IPS-NIHi11 (cell line): ENCODE data around the gene PPARA.
"Not testable (repeated sequence)": the region's sequence is repeated elsewhere in the genome, so short reads cannot be mapped to it uniquely, and the experiment has no call there.

Experiments used
- DNase-seq: peaks from one replicate; pipeline ENCODE4 v3.0.0; 2012; ENCODE audit warnings: mixed read lengths, low spot score

PPARA gene

DNA sequence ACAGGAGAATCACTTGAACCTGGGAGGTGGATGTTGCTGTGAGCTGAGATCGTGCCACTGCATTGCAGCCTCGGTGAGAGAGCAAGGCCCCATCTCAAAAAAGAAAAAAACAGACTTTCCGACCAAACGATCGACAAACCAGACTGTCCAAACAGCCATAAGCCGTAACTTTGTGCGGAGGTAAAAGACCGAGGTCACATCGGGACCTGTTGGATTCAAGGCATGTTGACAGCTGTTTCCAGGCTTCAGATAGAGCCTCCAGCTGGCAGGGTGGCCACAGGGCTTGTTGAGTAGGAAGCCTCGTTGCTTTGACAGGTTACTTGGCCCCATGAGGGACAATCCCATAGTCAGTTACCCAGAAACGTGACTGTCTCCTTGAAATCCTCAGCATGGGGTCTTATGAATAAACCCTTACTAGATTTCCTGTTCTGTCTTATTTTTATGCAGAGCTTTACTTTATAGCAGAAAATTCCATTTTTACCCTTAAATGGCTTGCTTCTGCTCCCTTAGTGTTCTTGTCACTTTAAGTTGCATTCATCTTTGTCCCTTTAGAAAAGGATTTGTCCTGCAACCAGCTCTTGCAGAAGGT, 22.3 kb downstream of the PPARA start:
- DNase-seq, result no peak

DNA sequence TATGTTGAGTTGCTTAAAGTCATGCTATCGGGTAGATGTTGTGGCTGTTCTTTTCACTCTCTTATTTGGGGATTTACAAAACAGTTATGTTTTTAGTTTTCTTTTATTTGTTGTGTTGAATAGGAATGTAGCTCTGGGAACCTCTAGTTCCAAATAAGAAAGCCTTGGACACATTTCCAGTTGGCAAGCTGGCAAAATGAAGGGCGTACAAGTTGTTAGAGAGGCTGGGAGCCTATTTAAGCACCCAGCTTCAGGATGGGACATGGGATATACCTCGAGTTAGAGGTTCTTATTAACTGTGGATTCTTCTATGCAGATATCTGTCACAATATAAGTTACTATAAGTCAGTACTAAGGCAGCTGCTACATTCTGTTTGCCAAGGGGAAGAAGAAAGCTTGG, 22.8 kb downstream of the PPARA start:
- DNase-seq, result no peak

GRCh38 chr22:46175631-46176030, 25.3 kb downstream of the PPARA start:
- no peak for DNase-seq

GRCh38 chr22:46176508-46177003, 26.2 kb downstream of the PPARA start:
- DNase-seq, result no peak

DNA sequence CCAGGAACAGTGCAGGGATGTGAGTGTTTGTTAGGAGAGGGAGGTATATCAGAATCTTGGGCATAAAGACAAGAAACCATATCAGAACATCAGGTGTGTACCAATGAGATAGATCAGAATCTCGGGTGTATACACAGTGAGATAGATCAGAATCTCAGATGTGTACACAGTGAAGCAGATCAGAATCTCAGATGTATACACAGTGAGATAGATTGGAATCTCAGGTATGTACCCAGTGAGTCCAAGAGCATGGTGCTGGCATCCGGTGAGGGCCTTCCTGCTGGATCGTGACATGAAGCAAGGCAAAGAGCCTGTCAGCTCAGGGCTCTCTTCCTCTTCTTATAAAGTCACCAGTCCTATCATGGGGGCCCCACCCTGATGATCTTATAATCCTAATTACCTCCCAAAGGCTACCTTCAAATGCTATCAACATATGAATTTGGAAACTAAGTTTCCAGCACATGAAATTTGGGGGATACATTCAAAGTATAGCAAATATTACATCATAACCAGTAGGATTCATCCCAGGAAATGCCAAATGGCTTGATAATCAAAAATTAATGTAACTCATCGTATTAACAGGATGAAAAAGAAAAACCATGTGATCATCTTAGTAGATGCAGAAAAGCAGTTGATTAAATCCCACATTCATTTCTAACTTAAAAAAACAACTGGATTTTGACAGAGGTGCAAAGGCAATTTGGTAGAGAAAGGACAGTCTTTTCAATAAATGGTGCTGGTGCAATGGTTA, 28.6 kb downstream of the PPARA start:
- no peak for DNase-seq

DNA sequence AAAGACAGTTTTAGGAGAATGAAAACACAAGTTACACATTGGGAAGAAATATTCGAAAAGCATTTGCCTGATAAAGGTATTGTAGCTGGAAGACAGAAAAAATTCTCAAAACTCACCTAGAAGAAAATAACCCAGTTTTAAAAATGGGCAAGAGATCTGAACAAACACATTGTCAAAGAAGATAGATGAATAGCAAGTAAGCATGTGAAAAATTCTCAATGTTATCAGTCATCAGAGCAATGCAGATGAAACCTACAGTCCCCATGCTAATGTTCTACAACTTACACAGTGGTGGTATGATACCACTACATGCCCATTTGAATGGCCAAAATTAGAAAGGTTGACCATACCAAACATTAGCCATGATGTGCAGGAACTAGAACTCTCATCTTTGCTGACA, 29.4 kb downstream of the PPARA start:
- no peak for DNase-seq

DNA sequence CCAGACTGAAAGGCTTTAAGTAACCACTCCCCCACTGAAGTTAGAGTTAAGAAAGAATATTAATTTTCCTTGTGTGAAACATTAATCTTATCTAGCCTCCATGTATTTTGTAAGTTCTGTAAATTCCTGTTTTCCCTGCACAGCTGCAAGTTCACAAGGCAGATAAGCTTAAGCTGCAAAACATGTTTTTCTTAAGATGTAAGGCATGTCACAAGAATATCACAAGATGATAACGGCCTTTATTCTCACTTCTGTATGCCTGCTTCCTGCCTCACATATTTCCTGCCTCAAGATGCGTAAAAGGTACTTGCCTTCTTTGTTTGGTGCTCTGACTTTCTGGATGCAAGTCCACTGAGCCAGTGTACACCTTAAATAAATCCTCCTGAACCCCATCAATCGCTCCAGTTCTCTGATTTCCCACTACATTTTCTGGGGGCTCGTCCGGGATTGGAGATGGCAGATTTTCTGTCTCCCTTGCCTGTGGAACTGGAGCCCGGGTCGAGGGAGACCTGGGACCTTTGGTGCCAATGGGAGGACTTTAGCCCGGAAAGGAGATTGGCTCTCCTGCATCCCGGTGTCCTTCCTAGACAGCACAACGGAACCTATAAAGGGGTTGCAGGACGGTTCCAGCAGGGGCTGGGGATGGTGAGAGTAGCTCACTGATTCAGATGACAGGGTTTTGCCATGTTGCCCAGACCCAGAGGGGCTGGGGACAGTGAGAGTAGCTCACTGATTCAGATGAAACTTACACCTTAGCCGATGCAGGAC, 30.2 kb downstream of the PPARA start:
- no peak for DNase-seq

- no peak for DNase-seq
Observed at GRCh38 chr22:46183733-46184132, 33.4 kb downstream of the PPARA start.

- no peak for DNase-seq
Observed at GRCh38 chr22:46185283-46185682, 35.0 kb downstream of the PPARA start.

DNA sequence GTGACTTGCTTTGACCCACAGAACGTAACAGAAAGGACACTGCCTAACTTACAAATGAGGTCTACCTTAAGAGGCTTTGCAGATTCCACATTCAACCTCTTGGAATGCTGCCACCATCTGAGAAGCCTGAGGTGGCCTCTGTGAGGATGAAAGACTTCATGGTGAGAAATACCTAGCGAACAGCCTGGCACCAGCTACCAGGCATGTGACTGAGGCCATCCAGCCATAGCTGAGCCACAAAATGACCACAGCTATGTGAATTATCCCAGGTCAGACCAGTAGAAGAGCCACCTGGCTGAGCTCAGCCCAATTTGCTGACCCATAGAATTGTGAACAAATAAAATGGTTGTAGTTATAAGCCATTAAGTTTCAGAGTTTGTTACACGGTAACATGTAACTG, 37.5 kb downstream of the PPARA start:
- no peak for DNase-seq

- no peak for DNase-seq
Observed at GRCh38 chr22:46192210-46192993, 42.1 kb downstream of the PPARA start.

- DNase-seq, result no peak
Observed at GRCh38 chr22:46193898-46194310, 43.6 kb downstream of the PPARA start.

DNA sequence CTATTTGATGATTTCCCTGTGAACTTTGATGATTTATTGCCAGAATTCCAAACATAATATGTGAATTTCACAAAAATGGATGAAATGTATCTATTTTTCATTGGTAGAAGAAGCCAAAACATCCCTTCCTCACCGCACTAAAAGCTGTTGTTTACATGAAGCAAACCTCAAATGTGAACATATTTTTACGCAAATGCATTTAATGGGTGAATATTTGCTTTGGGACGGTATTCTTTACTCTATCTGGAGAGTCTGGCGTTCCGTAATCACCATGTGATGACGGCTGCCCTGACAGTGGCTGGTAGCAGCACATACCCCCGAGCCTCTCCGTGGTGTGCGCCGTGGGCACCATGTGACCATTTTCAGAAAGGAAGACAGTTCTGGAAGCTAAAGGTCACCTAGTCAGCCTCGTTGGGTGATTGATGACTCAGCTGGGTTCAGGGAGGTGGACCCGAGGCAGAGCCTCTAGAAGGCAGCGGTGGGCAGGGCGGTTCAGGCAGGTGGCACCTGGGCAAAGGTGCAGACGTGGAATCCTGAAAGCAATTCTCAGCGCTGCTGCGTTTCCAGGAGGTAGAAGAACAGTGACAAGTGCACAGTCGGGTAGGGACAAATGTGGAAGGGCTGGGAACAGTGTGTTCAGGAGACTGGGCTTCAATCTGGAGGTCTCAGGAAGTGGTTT, 45.3 kb downstream of the PPARA start:
- DNase-seq, result no peak

GRCh38 chr22:46196278-46196677, 46.0 kb downstream of the PPARA start:
- no peak for DNase-seq

GRCh38 chr22:46198274-46198673, 47.9 kb downstream of the PPARA start:
- no peak for DNase-seq

- not testable (repeated sequence) for DNase-seq
Observed at GRCh38 chr22:46198806-46199205, 48.5 kb downstream of the PPARA start.

DNA sequence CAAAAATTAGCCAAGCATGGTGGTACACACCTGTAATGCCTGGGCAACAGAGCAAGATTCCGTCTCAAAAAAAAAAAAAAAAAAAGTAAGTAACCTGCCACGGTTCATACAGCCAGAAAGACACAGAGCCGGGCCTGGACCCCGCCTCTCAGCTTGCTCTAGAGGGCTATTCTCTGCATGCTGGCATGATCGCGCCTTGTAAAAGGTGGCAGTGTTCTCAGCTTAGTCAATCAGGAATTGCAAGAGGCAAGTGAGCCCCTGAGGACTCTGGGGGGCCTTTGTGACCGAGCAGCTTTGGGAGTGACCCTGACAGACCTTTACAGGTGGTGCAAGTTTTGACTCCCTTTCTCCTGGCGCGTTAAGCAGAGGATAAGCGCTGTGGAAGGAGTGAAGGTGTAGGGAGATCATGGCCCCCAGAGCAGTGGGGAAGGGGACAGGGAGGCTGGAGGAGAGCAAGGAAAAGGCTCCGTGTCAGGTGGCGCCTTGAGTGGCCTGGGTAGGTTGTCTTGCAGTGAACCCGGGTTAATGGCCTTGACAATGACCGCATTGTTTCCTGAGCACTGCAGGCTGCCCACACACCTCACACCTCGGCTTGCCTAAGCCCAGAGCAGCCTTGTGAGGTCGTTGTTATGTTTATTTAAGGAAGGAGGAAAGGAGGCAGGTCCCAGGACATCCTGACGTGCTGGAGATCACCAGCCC, 50.9 kb downstream of the PPARA start:
- peak; percentile 74 for DNase-seq

- no peak for DNase-seq
Observed at GRCh38 chr22:46202897-46203600, 52.7 kb downstream of the PPARA start.

GRCh38 chr22:46203601-46203980, 53.3 kb downstream of the PPARA start:
- no peak for DNase-seq

DNA sequence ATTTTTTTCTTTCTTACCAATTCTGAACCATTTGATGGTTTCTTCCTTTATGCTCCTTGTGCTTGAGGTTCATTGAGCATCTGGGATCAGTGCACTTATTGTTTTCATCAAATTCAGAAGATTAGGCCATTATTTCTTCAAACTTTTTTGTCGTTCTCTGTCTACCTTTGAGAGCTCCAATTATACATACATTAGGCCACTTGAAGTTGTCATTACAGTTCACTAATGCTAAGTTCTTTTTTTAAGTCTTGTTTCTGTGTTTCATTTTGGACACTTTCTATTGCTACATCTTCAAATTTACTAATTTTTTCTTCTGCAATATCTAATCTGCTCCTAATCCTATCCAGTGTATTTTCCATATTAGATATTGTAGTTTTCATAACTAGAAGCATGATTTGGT, 58.9 kb downstream of the PPARA start:
- DNase-seq, result no peak
